ENCODE measurements around the gene TP53AIP1.
A peak's percentile ranks its signal among the peaks of the same experiment; 100 is the strongest.
"Not testable (repeated sequence)": the region's sequence is repeated elsewhere in the genome, so short reads cannot be mapped to it uniquely, and the experiment has no call there.

Gene TP53AIP1

GRCh38 chr11:128924510-128925249, 18.0 kb downstream of the TP53AIP1 start:
- DNase-seq: no peak

DNA sequence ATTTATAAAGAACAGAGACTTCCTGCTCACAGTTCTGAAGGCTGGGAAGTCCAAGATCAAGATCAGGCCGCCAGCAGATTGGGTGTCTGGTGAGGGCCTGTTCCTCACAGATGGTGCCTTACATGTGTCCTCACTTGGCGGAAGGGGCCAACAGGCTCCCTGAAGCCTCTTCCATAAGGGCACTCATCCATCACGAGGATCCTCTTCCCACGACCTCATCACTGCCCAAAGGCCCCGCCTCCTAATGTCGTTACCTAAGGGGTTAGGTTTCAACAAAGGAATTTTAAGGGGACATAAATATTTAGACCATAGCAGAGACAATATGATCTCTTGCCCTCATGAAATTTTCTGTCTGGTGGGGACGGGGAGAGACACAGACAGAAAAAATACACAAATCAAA, 18.6 kb downstream of the TP53AIP1 start:
- no peak for DNase-seq

GRCh38 chr11:128921793-128922192, 20.9 kb downstream of the TP53AIP1 start:
- no peak for DNase-seq

DNA sequence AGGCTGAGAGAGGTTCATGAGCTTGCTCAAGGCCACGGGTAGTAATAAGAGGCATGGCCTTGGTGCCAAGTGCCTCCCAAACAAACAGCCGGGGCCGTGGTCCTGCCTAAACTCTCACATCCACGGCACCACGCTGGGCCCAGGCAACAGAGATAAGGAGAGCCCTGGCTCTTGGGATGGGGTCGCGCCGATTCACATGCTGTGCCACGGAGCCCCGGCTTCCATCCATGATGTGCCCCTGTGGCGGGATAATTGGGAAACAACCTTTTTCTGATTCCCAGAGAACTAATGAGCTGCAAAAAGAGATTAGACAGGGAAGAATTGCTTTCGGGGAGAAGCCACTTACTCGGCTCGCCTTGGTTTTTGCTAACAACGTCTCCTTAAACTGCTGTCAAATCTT, 22.0 kb downstream of the TP53AIP1 start:
- DNase-seq: no peak

GRCh38 chr11:128919635-128920034, 23.0 kb downstream of the TP53AIP1 start:
- not testable (repeated sequence) for DNase-seq

DNA sequence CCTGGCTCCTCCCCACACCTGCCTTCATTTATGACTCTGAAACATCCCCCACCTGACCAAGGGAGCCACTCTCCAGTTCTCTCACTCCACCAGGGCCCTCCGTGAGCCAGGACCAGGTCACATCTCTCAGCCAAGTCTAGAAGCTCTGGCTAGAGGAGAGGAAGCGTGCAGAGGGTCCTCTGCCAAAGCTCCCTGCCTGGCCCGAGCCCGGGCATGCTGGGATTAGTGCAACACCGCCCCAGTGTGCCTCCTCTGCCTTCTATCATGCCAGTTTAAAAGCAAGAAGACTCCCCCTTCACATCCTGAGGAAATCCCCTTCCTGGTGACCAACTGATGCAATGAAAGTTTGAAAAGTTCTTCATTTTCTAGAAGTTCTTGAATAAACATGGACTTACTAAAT, 23.5 kb downstream of the TP53AIP1 start:
- no peak for DNase-seq

DNA sequence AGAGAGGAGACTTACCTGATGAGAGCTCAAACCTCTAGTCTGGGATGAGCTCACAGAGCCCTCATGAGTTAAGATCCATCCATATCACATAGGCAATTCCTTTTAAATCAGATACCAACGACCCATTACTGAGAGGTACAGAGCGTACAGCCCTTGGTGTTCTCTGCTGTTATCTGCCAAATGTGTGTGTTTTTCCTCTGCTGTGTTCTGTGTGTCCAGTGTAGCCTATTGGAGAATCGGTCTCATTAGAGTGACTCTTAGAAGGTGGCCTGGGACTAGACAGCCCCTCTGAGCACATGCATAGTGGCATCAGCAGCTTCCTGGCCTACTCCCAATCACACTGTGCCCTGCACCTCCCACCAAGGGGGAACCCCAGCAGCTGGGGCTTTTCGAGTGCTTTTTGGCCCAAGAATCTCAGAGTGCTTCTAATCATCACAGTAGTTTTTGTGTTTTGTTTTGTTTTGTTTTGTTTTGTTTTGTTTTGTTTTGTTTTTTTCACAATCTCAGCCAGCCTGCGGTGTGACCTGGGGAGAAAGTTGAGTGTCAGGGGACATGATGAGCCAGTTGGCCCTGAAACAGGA, 25.4 kb downstream of the TP53AIP1 start:
- no peak for DNase-seq

DNA sequence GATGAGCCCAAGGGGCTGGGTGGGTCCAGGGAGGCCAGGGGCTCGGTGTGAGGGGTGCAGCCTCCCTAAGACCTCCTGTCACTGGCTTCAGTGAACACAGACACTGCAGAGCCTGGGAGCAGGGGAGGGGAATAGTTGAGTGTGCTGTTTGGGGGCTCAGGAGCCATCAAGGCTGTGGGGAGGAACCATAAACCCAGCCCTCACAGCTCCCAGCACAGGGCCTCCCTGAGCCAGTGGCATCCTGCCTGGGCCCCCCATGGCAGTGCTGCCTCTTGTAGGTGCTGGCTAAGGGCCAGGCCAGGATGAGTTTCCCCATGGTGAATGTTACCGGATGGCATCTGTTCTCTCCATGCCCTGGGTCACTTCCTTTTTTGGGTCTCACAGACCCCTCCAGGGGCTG, 26.0 kb downstream of the TP53AIP1 start:
- no peak for DNase-seq

DNA sequence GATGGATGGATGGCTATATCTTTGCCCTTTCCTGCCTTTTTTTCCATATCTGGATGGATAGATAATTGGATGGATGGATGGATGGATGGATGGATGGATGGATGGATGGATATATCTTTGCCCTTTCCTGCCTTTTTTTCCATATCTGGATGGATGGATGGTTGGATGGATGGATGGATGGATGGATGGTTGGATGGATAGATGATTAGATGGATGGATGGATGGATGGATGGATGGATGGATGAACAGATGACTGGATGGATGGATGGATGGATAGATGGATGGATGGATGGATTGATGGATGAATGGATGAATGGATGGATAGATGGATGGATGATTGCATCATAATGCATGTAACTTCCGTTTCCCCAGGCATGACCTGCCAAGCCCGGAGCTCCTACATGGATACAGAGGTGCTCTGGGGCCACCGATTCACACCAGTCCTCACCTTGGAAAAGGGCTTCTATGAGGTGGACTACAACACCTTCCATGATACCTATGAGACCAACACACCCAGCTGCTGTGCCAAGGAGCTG, 26.6 kb downstream of the TP53AIP1 start:
- DNase-seq: no peak

- DNase-seq: no peak
Measured at GRCh38 chr11:128915149-128915521, 27.5 kb downstream of the TP53AIP1 start.

GRCh38 chr11:128914216-128915148, 28.2 kb downstream of the TP53AIP1 start:
- no peak for DNase-seq

- DNase-seq: no peak
Measured at GRCh38 chr11:128913806-128914205, 28.9 kb downstream of the TP53AIP1 start.

DNA sequence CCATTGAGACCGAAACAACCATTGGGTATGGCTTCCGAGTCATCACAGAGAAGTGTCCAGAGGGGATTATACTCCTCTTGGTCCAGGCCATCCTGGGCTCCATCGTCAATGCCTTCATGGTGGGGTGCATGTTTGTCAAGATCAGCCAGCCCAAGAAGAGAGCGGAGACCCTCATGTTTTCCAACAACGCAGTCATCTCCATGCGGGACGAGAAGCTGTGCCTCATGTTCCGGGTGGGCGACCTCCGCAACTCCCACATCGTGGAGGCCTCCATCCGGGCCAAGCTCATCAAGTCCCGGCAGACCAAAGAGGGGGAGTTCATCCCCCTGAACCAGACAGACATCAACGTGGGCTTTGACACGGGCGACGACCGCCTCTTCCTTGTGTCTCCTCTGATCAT, 31.0 kb downstream of the TP53AIP1 start:
- DNase-seq: no peak

DNA sequence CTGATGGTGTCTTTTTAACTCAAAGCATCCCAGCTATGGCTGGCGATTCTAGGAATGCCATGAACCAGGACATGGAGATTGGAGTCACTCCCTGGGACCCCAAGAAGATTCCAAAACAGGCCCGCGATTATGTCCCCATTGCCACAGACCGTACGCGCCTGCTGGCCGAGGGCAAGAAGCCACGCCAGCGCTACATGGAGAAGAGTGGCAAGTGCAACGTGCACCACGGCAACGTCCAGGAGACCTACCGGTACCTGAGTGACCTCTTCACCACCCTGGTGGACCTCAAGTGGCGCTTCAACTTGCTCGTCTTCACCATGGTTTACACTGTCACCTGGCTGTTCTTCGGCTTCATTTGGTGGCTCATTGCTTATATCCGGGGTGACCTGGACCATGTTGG, 31.4 kb downstream of the TP53AIP1 start:
- no peak for DNase-seq

- DNase-seq: no peak
Measured at GRCh38 chr11:128910576-128910975, 32.1 kb downstream of the TP53AIP1 start.

- DNase-seq: no peak
Measured at GRCh38 chr11:128909438-128910125, 33.1 kb downstream of the TP53AIP1 start.

GRCh38 chr11:128908391-128909246, 34.1 kb downstream of the TP53AIP1 start:
- DNase-seq: peak; percentile 34

GRCh38 chr11:128907585-128907984, 35.1 kb downstream of the TP53AIP1 start:
- DNase-seq: no peak

DNA sequence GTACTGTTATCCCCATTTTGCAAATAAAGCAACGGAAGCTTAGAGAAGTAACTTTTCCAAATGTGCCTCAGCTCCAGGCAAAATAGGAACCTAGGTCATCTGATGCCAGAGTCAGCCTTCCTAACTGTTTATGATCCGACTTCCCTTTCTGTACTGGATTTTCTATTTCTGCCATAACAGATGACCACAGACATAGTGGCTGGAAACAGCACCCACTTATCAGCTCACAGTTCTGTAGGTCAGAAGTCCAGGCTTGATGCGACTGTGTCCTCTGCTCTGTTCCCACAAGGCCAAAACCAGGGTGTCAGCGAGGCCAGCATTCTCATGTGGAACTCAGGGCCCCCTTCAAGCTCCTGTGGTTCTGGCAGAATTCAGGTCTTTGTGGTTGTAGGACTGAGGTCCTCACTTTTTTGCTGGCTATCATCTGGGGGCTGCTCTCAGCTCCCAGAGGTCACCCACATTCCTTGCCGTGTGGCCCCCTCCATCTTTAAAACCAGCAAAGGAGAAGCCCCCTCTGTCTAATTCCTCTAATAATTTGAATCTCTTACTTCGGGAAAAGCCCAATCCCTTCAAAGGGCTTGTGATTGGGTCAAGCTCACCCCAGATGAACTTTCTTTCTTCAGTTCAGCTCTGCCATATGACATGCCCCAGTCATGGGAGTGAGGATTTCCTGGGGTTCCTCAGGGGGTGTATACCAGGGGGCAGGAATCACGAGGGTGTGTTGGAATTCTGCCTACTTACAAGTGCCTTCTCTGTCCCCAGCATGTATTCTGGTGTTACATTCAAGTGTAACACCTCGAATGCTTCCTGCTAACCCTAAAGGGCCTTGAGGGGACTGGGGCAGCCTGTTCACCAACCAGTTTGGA, 36.3 kb downstream of the TP53AIP1 start:
- no peak for DNase-seq

- no peak for DNase-seq
Measured at GRCh38 chr11:128905345-128906184, 37.1 kb downstream of the TP53AIP1 start.
